Measurements from ENCODE around the gene ZNF580.

- TF ChIP-seq CTCF (conservative IDR thresholded peaks at IDR 0.05; ENCODE audit: low read depth, low read length): no peak
- no peak for TF ChIP-seq EZH2 (IDR thresholded peaks at IDR 0.05; ENCODE audit: low read length, unreplicated experiment)
- no peak for TF ChIP-seq EZH2phosphoT487 (IDR thresholded peaks at IDR 0.05; ENCODE audit: borderline replicate concordance, low read length)
These were observed 4.9 kb upstream of the ZNF580 start for GRCh38 chr19:55635856-55636440.
